GM12874 (cell line): ENCODE data around the gene DTX3L.

Experiments used
- CTCF ChIP-seq: IDR thresholded peaks from 2 replicates; pipeline ENCODE4 v1.5.1; 2011; ENCODE audit warnings: low read depth, mild to moderate bottlenecking, control low read depth, low read length, moderate library complexity; ENCODE audit not compliant: insufficient read depth

DTX3L gene

GRCh38 chr3:122562923-122563716 lies 1.0 kb upstream of the DTX3L start:
- TF ChIP-seq CTCF: no peak

- no peak for TF ChIP-seq CTCF
These were observed 467 bp upstream of the DTX3L start for GRCh38 chr3:122563717-122564025.

GRCh38 chr3:122568755-122569154 lies 4.6 kb downstream of the DTX3L start:
- TF ChIP-seq CTCF: no peak

GRCh38 chr3:122572940-122573412 lies 8.8 kb downstream of the DTX3L start:
- TF ChIP-seq CTCF: no peak

GRCh38 chr3:122576174-122576940 lies 12.2 kb downstream of the DTX3L start:
- TF ChIP-seq CTCF: no peak

- TF ChIP-seq CTCF: no peak
These were observed 13.4 kb downstream of the DTX3L start, which contains the start of gene PARP15 for GRCh38 chr3:122577409-122578031. TSS of gene PARP15 (plus strand) at chr3:122577650. CDS start at chr3:122577668, 18 bp downstream.

- no peak for TF ChIP-seq CTCF
These were observed 14.1 kb downstream of the DTX3L start for GRCh38 chr3:122578069-122578740.
